DOHH2 (cell line): ENCODE results near the gene ZCCHC17.
A peak's percentile ranks its signal among the peaks of the same experiment; 100 is the strongest.

Experiments used
- H3F3A ChIP-seq: fragments of 200-600 bp; sonication (generic), shearing (Covaris generic); 2 replicates; pipeline ENCODE4 v1.6.0; 2016; ENCODE audit warnings: antibody characterized with exemption, mild to moderate bottlenecking; ENCODE audit not compliant: control insufficient read depth, insufficient read depth
- H3K27ac ChIP-seq: fragments of 200-600 bp; sonication (generic); 2 replicates; pipeline ENCODE4 v1.5.1; 2014; ENCODE audit warnings: low read depth, mild to moderate bottlenecking, low read length, moderate library complexity
- H3K27me3 ChIP-seq: fragments of 200-600 bp; sonication (generic); 2 replicates; pipeline ENCODE4 v1.6.1; 2014; ENCODE audit warnings: mild to moderate bottlenecking, low read length, mixed read lengths; ENCODE audit not compliant: control insufficient read depth
- H3K36me3 ChIP-seq: fragments of 200-600 bp; sonication (generic); 2 replicates; pipeline ENCODE4 v1.6.1; 2014; ENCODE audit warnings: mild to moderate bottlenecking, low read length, moderate library complexity, mixed read lengths; ENCODE audit not compliant: control insufficient read depth
- H3K4me1 ChIP-seq: fragments of 200-600 bp; sonication (generic); 2 replicates; pipeline ENCODE4 v1.6.1; 2014; ENCODE audit warnings: mild to moderate bottlenecking, low read length, mixed read lengths; ENCODE audit not compliant: control insufficient read depth
- H3K4me2 ChIP-seq: fragments of 200-600 bp; sonication (generic); 2 replicates; pipeline ENCODE4 v1.6.0; 2014; ENCODE audit warnings: mild to moderate bottlenecking, low read length, moderate library complexity
- H3K4me3 ChIP-seq: fragments of 200-600 bp; sonication (generic); 2 replicates; pipeline ENCODE4 v1.5.1; 2014; ENCODE audit warnings: mild to moderate bottlenecking, low read length, mixed read lengths
- H3K79me2 ChIP-seq: fragments of 200-600 bp; sonication (generic); 2 replicates; pipeline ENCODE4 v1.6.1; 2014; ENCODE audit warnings: mild to moderate bottlenecking, low read length, mixed read lengths; ENCODE audit not compliant: control insufficient read depth
- H3K9me2 ChIP-seq: fragments of 200-600 bp; sonication (generic); replicated peaks from 2 replicates; pipeline ENCODE4 v1.6.1; 2014; ENCODE audit warnings: mild to moderate bottlenecking, low read length, mixed read lengths; ENCODE audit not compliant: control insufficient read depth
- H3K9me3 ChIP-seq: fragments of 200-600 bp; sonication (generic); 2 replicates; pipeline ENCODE4 v1.6.1; 2014; ENCODE audit warnings: antibody characterized with exemption, low read length, mixed read lengths; ENCODE audit not compliant: control insufficient read depth, insufficient read depth
- H4K20me1 ChIP-seq: fragments of 200-600 bp; sonication (generic); 2 replicates; pipeline ENCODE4 v1.6.0; 2014; ENCODE audit warnings: low read depth, mild to moderate bottlenecking, antibody characterized with exemption, low read length, moderate library complexity; ENCODE audit not compliant: control insufficient read depth, insufficient read depth
- CTCF ChIP-seq: fragments of 200-600 bp; sonication (generic); IDR thresholded peaks from one replicate; pipeline ENCODE4 v1.5.1; 2014; ENCODE audit warnings: antibody characterized with exemption, mild to moderate bottlenecking, low read depth, low read length; ENCODE audit not compliant: poor library complexity, severe bottlenecking
- EZH2phosphoT487 ChIP-seq: fragments of 200-600 bp; sonication (generic); IDR thresholded peaks from 2 replicates; pipeline ENCODE4 v1.6.1; 2017; ENCODE audit warnings: borderline replicate concordance, mild to moderate bottlenecking, antibody characterized with exemption, low read length, moderate library complexity, mixed read lengths

The ZCCHC17 gene

GRCh38 chr1:31335007-31335406 is 38.2 kb downstream of the ZCCHC17 start:
- no peak overlapping the region for H3K4me3 ChIP-seq
- H3K9me3 ChIP-seq, result no peaks in the 10 kb centered on the region
- no peaks in the 10 kb centered on the region for H3K9me2 ChIP-seq
- H3K4me1 ChIP-seq, result peaks cover 20% of the 10 kb centered on the region
- H3K79me2 ChIP-seq, result no peaks in the 10 kb centered on the region
- no peaks in the 10 kb centered on the region for H3F3A ChIP-seq
- no peak overlapping the region for H3K27ac ChIP-seq
- no peaks in the 10 kb centered on the region for H3K27me3 ChIP-seq
- 0 out of 2 replicates have a peak overlapping the region, but pooled peaks have one; percentile 7 for H3K4me2 ChIP-seq
- no peaks in the 10 kb centered on the region for H4K20me1 ChIP-seq
- TF ChIP-seq CTCF (peak; percentile 47), EZH2phosphoT487 (no peak)
- no peaks in the 10 kb centered on the region for H3K36me3 ChIP-seq

- Histone ChIP-seq H3F3A (no peaks in the 10 kb centered on the region), H3K27me3 (no peaks in the 10 kb centered on the region), H3K27ac (no peak overlapping the region), H3K4me3 (no peak overlapping the region), H3K9me3 (no peaks in the 10 kb centered on the region), H3K79me2 (no peaks in the 10 kb centered on the region), H3K4me1 (peaks cover 20% of the 10 kb centered on the region), H4K20me1 (no peaks in the 10 kb centered on the region), H3K4me2 (no peak overlapping the region), H3K9me2 (no peaks in the 10 kb centered on the region), H3K36me3 (no peaks in the 10 kb centered on the region)
- TF ChIP-seq EZH2phosphoT487, result no peak
- TF ChIP-seq CTCF, result no peak
These were observed 40.0 kb downstream of the ZCCHC17 start for GRCh38 chr1:31336687-31337467.

- Histone ChIP-seq H3K4me2 (no peak overlapping the region), H4K20me1 (no peaks in the 10 kb centered on the region), H3K9me3 (no peaks in the 10 kb centered on the region), H3K4me1 (peaks cover 15% of the 10 kb centered on the region), H3K79me2 (no peaks in the 10 kb centered on the region), H3K27ac (no peak overlapping the region), H3K9me2 (no peaks in the 10 kb centered on the region), H3K36me3 (no peaks in the 10 kb centered on the region), H3F3A (peaks cover 8% of the 10 kb centered on the region; the same call in 1 of the 2 replicates), H3K27me3 (no peaks in the 10 kb centered on the region), H3K4me3 (no peak overlapping the region)
- no peak for TF ChIP-seq CTCF
- no peak for TF ChIP-seq EZH2phosphoT487
These were observed 47.7 kb downstream of the ZCCHC17 start for GRCh38 chr1:31344503-31344902.
